Upper lobe of left lung (tissue), 4 donors: ENCODE measurements around the gene PANK1.

Source experiments
- POLR2A ChIP-seq, 4 donors: fragments of 450-650 bp; IDR thresholded peaks; one replicate each; pipeline ENCODE4 v1.5.1; 2016 to 2017; ENCODE audit warnings: antibody characterized with exemption in 4 of 4, mild to moderate bottlenecking in 2 of 4
- POLR2AphosphoS5 ChIP-seq, 2 donors: sonication (generic); formaldehyde crosslinking; IDR thresholded peaks; one replicate each; pipeline ENCODE4 v1.5.1; 2017; ENCODE audit warnings: antibody characterized with exemption in 2 of 2
- TF ChIP-seq, protein P1 (sequence below), 6 experiments: fragments of 450-650 bp in 4 of 6; fragments of 200-600 bp in 2 of 6; sonication (generic) in 2 of 6; IDR thresholded peaks; one replicate each; pipeline ENCODE4 v1.5.1; 2016 to 2019; ENCODE audit warnings: antibody characterized with exemption in 6 of 6

- TF ChIP-seq, protein P1, sequence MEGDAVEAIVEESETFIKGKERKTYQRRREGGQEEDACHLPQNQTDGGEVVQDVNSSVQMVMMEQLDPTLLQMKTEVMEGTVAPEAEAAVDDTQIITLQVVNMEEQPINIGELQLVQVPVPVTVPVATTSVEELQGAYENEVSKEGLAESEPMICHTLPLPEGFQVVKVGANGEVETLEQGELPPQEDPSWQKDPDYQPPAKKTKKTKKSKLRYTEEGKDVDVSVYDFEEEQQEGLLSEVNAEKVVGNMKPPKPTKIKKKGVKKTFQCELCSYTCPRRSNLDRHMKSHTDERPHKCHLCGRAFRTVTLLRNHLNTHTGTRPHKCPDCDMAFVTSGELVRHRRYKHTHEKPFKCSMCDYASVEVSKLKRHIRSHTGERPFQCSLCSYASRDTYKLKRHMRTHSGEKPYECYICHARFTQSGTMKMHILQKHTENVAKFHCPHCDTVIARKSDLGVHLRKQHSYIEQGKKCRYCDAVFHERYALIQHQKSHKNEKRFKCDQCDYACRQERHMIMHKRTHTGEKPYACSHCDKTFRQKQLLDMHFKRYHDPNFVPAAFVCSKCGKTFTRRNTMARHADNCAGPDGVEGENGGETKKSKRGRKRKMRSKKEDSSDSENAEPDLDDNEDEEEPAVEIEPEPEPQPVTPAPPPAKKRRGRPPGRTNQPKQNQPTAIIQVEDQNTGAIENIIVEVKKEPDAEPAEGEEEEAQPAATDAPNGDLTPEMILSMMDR (IDR thresholded peaks at IDR 0.05), result no peak
- TF ChIP-seq POLR2A (IDR thresholded peaks at IDR 0.05), result no peak
- no peak for TF ChIP-seq POLR2AphosphoS5 (IDR thresholded peaks at IDR 0.05)
Observed at GRCh38 chr10:89663144-89663543, 18.1 kb upstream of the PANK1 start.
